ENCODE measurements around the gene GRIK4.

Gene GRIK4

DNA sequence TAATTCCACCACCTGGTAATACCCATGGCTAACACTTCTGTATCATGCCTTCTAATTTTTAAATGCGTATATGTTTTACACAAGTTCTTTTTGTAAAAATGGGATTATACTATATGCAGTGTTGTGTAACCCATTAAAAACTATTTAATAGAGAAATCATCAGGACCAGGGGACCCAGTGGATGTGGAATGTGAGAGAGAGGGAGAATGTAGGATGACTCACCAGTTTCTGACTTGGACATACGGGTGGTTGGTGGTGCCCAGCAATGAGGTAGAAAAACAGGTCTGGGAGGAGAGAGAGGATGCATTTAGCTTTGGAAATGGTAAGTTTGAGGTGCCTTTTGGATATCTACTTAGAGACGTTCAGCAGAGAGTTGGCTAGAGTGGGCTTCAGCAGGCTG, 400.4 kb downstream of the GRIK4 start:
- no peak overlapping the region for H3K4me3 ChIP-seq (ENCODE audit: low read length)
- no peak for DNase-seq (ENCODE audit: low read depth)
- TF ChIP-seq, protein P1, sequence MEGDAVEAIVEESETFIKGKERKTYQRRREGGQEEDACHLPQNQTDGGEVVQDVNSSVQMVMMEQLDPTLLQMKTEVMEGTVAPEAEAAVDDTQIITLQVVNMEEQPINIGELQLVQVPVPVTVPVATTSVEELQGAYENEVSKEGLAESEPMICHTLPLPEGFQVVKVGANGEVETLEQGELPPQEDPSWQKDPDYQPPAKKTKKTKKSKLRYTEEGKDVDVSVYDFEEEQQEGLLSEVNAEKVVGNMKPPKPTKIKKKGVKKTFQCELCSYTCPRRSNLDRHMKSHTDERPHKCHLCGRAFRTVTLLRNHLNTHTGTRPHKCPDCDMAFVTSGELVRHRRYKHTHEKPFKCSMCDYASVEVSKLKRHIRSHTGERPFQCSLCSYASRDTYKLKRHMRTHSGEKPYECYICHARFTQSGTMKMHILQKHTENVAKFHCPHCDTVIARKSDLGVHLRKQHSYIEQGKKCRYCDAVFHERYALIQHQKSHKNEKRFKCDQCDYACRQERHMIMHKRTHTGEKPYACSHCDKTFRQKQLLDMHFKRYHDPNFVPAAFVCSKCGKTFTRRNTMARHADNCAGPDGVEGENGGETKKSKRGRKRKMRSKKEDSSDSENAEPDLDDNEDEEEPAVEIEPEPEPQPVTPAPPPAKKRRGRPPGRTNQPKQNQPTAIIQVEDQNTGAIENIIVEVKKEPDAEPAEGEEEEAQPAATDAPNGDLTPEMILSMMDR (conservative IDR thresholded peaks at IDR 0.05; ENCODE audit: low read depth, low read length) = no peak

DNA sequence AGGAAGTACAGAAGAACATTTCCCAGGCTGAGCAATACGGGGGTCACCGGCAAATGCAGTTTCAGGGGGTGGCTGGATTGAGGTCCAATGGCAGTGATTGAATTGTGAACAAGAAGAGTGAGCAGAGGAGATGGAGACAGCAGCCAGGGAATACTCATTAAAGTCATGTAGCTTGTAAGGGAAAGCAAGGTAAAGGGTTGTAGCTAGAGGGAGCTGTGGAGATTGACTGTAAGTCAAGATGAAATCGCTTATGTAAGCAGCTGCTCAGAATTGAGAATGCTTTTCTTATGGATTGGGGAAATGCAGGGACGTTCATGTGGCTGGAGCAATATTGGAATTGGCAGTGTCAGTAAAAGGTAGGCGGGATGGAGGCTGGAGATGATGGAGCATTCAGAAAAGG, 401.0 kb downstream of the GRIK4 start:
- TF ChIP-seq, protein P1 (conservative IDR thresholded peaks at IDR 0.05; ENCODE audit: low read depth, low read length) = peak; percentile 67
- H3K4me3 ChIP-seq (ENCODE audit: low read length) = no peak overlapping the region
- peak; percentile 26 for DNase-seq (ENCODE audit: low read depth)

DNA sequence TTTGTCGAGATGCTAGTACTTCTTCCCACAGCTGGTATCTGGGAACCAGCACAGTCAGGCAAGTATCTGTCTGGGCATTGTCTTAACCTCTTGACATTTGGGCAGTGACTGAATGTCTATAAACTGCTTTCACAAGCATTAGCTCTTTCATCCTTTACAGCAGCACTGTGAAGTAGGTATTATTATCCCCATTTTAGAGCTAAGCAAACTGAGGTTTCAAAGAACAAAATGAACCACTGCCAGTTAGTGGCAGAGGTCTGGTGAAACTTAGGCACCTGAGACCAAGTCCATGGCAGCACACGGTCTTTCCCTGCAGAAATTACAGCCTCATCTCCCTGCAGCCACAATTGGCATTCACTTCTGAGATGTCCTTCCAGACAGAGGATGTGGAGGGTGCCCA, 401.4 kb downstream of the GRIK4 start:
- no peak for DNase-seq (ENCODE audit: low read depth)
- TF ChIP-seq, protein P1 (conservative IDR thresholded peaks at IDR 0.05; ENCODE audit: low read depth, low read length) = no peak
- no peak overlapping the region for H3K4me3 ChIP-seq (ENCODE audit: low read length)

DNA sequence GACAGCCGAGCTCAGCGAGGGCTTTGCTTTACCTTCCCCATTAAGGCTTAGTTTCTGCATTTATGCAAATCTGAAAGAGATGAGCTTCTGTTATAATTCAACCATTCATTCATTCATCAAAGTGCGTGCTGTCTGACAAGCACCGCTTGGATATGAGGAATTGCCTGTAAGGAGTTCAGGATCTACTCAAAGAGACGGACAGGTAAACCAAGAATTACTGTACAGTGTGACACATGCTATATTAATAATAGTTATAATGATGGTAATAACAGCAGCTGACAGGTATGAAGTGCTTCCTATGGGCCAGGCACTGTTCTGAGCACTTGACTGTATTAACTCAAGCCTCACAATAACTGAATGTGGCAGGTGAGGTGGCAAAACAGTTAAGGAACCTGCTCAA, 402.5 kb downstream of the GRIK4 start:
- no peak overlapping the region for H3K4me3 ChIP-seq (ENCODE audit: low read length)
- TF ChIP-seq, protein P1 (conservative IDR thresholded peaks at IDR 0.05; ENCODE audit: low read depth, low read length) = no peak
- DNase-seq (ENCODE audit: low read depth) = no peak

DNA sequence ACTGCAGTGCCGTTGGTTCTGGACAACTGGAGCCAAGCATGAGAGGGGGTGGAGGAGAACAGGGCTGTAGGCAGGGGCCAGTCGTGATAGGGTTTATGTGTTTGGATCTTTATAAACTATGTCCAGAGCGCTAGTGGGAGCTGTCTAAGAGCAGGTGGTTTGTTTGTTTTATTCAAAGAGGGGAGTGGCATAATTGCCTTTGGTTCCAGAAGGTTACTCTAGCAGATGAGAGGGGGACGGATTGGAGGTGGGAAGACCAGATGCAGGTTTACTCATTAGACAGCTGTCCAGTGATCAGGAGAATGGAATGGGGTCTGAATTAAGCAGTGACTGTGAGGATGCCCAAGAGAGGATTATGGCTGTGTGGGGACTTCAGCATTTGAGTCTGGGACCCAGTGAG, 403.1 kb downstream of the GRIK4 start:
- TF ChIP-seq, protein P1 (conservative IDR thresholded peaks at IDR 0.05; ENCODE audit: low read depth, low read length) = no peak
- no peak for DNase-seq (ENCODE audit: low read depth)
- no peak overlapping the region for H3K4me3 ChIP-seq (ENCODE audit: low read length)

DNA sequence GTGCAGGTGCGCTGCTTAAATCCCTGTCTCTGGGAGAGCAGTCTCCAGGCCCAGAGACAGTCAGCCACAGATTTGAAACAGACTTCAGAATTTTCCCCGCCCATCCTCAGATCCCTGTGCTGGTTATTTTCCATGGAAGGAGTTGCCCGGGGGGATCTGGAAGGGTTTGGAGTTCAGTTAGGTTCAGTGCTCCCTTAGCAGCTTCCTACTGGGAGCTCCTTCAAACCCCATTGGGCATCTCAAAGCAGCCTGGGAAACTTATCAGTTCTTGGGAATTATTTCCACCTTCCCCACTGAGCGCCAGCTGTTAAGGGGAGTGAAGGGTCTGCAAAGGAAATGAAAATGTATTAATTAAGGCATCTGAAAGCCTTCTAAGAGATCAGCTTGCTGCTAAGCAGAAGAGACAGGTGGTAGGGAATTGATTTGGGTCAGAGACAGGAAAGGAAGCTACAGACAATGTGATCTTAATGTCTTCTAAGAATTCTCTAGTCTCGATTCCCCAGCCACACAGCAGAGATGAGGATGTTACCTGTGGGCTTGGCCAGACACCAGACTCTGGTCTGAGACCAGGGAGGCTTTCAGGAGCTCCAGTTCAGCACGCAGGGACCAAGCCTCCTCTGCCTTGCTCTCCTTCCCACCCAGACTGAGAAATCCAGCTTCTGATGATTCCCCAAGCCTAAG, 406.2 kb downstream of the GRIK4 start:
- TF ChIP-seq, protein P1 (conservative IDR thresholded peaks at IDR 0.05; ENCODE audit: low read depth, low read length) = no peak
- H3K4me3 ChIP-seq (ENCODE audit: low read length) = no peak overlapping the region
- DNase-seq (ENCODE audit: low read depth) = no peak

DNA sequence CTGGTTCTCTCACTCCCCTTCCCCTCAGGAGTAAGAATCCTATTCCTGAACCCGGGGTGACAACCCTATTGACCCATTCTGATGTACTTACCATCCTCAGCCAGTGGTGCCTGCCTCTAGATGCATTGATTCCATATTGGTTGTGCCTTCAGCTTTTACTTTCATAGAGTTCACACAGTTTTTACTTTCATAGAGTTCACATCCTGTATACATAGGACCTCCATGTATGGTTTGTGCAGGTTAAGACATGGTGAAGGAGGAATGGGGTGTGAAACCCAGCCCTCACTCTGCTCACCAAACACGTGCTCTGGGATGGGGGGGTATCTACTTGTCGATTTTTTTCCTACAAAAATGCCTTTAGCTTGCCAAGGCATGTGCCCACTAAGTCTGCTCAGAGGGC, 406.7 kb downstream of the GRIK4 start:
- DNase-seq (ENCODE audit: low read depth) = no peak
- H3K4me3 ChIP-seq (ENCODE audit: low read length) = no peak overlapping the region
- TF ChIP-seq, protein P1 (conservative IDR thresholded peaks at IDR 0.05; ENCODE audit: low read depth, low read length) = no peak

Measured in retinal pigment epithelial cell (primary cell).